ENCODE data around the gene ZNRD2. TPM values are rescaled to one million over a fixed set of nuclear protein-coding genes. Genes with fewer than 3 reads are reported as not detected.

ZNRD2 gene
- total RNA-seq, 4 donors from 2014 or later = 41.9 to 62.9 (median 50.6) TPM

GRCh38 chr11:65609229-65609628, 39.0 kb downstream of the ZNRD2 start:
- H3K4me3 ChIP-seq (ENCODE audit: low read depth, poor library complexity, severe bottlenecking) = no peak overlapping the region
- intact Hi-C loops (cut with DNase I; ENCODE audit: low total_unique reads) = no loop called here
- TF ChIP-seq POLR2A (IDR thresholded peaks at IDR 0.05) (no peak), CTCF (IDR thresholded peaks at IDR 0.05) (no peak)
- no peak for DNase-seq (ENCODE audit: low spot score in 2 of 2)
- 35 to 51% methylated on average over 3 of the region's 3 CpGs for WGBS, 2 donors

DNA sequence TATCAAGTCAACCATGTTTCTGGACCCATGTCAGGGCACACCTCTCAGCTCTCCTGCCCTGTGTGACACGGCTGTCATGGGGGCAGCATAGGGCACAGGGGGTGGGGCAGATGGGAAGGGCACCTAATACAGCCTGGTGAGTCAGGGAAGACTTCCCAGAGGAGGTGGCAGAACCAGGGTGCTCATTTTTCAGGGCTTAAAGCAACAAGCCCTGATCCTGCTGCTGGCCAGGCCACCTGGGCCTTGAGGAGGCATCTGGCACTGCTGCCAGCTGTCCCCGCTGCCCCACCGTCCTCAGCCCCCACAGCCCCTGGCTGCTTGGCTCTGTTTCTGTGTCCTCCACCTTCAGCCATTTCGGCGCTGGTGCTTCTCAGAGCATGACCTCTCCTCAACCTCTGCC, 39.4 kb downstream of the ZNRD2 start:
- intact Hi-C loops (cut with DNase I; ENCODE audit: low total_unique reads) = loop anchor here (5.0 kb wide), 1 partner anchor 32 kb away; the partner anchor contains the start of gene EHBP1L1
- no peak for DNase-seq (ENCODE audit: low spot score in 2 of 2)
- no peak for TF ChIP-seq POLR2A (IDR thresholded peaks at IDR 0.05)
- TF ChIP-seq CTCF (IDR thresholded peaks at IDR 0.05) = no peak
- H3K4me3 ChIP-seq (ENCODE audit: low read depth, poor library complexity, severe bottlenecking) = no peak overlapping the region
- 75 to 77% methylated on average over 5 of the region's 5 CpGs for WGBS, 2 donors

DNA sequence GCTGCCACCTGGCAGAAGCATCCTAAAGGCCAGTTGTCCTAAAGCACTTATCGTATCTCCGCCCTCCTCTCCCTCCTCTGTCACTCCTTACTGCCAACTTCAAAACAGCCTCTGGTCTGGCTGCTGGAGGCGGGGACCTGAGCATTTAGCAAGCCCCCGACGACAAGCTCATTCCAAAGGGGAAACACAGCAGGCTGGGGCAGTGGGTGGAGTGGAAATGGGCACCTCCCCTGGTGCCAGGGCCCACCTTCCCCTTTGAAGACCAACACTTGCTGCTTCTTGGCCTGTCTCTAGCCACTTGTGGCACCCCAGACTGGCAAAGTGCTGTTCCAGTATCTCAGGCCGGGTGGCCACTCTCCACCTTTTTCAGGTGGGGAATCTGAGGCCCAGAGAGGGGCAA, 40.1 kb downstream of the ZNRD2 start:
- WGBS, 2 donors = 48 to 50% methylated on average over 6 of the region's 6 CpGs
- TF ChIP-seq CTCF (IDR thresholded peaks at IDR 0.05) (no peak), POLR2A (IDR thresholded peaks at IDR 0.05) (no peak)
- intact Hi-C loops (cut with DNase I; ENCODE audit: low total_unique reads) = loop anchor here (5.0 kb wide), 1 partner anchor 33 kb away; the partner anchor contains the start of gene EHBP1L1
- no peak overlapping the region for H3K4me3 ChIP-seq (ENCODE audit: low read depth, poor library complexity, severe bottlenecking)
- DNase-seq (ENCODE audit: low spot score in 2 of 2) = no peak

DNA sequence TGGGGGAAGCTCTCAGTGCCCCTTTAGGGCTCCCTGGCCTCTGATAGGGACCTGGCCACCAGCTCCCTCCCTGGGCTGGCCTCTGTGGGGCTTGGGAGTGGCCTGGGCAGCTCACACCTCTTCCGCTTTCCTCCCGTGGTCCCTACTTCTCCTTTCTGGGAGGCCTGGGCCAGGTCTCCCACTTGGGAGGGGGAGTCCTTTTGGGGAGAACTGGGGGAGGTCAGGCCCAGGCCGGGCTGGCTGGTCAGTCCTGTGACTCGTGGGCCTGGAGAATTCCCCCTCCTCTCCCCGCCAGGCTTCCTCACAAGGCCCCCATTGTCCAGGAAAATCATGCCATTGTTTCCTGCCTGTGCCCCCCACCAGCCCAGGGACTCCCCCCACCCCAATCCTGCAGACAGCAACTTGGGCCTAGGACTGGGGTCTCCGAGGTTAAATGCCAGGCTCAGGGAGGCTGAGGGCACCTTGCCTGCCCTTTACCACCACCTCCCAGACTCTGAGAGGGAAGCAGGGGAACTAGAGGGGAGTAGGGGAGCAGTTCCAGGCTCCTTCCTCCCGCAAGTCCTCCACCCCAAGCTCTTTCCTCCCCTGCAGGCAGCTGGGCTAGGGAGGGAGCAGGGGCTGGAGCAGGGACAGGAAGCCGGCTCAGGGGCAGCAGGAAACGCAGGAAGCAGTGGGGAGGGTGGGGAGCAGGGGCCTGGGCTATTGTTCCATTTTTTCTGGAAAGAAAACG, 40.9 kb downstream of the ZNRD2 start:
- intact Hi-C loops (cut with DNase I; ENCODE audit: low total_unique reads) = loop anchor here (5.0 kb wide), 1 partner anchor 34 kb away; the partner anchor contains the start of gene EHBP1L1
- TF ChIP-seq CTCF (IDR thresholded peaks at IDR 0.05) (no peak), POLR2A (IDR thresholded peaks at IDR 0.05) (no peak)
- 51 to 57% methylated on average over 9 to 10 of the region's 10 CpGs for WGBS, 2 donors
- H3K4me3 ChIP-seq (ENCODE audit: low read depth, poor library complexity, severe bottlenecking) = no peak overlapping the region
- DNase-seq (ENCODE audit: low spot score in 2 of 2) = peak in 1 of 2 donors; percentile 40

GRCh38 chr11:65611758-65612603, 41.7 kb downstream of the ZNRD2 start:
- no peak for DNase-seq (ENCODE audit: low spot score in 2 of 2)
- no peak overlapping the region for H3K4me3 ChIP-seq (ENCODE audit: low read depth, poor library complexity, severe bottlenecking)
- WGBS, 2 donors = 70 to 76% methylated on average over 12 of the region's 12 CpGs
- intact Hi-C loops (cut with DNase I; ENCODE audit: low total_unique reads) = loop anchor here (5.0 kb wide), 1 partner anchor 35 kb away; the partner anchor contains the start of gene EHBP1L1
- TF ChIP-seq CTCF (IDR thresholded peaks at IDR 0.05) = no peak
- TF ChIP-seq POLR2A (IDR thresholded peaks at IDR 0.05) = no peak
